Fibroblast of skin of right biceps (primary cell): Measurements from ENCODE around the gene TBC1D16.

ENCODE experiments used
- DNase-seq: peaks from one replicate; pipeline ENCODE4 v3.0.0-alpha.2; 2013

The TBC1D16 gene

DNA sequence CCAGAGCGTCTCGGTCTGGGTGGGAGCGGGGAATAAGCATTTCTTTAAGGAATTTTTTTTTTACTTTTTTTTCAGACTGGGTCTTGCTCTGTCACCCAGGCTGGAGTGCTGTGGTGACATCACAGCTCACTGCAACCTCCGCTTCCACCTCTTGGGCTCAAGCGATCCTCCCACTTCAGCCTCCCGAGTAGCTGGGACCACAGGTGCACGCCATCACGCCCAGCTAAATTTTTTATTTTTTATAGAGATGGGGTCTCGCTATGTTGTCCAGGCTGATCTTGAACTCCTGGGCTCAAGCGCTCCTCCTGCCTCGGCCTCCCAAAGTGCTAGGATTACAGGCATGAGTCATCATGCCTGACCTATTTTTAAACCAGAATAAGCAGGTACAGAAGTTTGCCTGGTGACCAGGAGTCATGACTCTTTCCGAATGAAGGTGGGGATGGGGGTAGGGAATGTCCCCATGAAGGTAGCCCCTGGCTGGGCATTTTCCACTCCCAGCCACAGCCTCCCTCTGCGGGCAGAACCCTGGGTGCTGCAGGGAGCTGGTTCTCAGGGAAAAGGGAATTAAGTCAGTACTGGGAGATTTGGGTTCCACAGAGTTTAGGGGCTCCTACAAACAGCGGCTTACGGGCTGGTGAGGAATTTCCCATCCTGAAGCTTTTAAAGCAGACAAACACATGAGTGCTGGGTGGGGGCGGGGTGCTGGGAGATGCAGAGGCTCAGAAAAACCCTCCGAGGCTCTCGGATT lies 48.3 kb downstream of the TBC1D16 start:
- no peak for DNase-seq

DNA sequence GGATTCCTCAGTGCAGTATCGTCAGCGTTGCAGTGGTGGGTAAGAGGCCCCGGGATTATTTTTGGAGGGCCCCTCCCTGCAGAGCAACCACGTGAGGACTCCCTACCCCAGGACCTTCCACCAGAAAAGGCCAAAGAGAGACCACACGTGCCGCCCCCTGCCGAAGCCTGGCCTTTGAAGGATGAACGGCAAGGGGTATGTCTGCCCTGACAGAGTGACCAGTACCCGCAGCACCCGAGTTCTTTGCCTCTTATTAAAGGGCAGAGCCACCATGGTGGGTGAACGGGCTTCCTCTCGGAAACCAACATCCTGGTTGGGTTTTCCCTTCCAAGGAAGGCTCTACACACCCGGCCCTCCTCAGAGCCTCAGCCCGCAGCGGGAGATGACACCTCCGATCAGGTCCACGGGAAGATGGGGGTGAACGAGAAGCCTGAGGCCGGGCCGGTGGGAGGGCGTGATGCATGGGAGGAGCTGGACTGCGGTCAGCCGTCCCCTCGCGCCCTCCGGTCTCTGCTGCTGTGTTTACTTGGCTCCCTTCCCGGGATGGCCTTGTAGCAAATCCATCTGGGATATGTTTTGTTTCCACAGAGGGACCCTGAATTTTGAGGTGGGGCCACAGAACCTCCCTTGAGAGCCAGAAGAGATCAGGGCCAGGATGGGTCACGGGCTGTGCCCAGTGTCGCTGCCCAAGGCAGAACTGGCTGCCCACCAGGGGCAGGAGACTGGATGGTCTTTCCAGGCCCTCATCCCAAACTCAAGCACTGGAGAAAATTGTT lies 49.1 kb downstream of the TBC1D16 start:
- no peak for DNase-seq

DNA sequence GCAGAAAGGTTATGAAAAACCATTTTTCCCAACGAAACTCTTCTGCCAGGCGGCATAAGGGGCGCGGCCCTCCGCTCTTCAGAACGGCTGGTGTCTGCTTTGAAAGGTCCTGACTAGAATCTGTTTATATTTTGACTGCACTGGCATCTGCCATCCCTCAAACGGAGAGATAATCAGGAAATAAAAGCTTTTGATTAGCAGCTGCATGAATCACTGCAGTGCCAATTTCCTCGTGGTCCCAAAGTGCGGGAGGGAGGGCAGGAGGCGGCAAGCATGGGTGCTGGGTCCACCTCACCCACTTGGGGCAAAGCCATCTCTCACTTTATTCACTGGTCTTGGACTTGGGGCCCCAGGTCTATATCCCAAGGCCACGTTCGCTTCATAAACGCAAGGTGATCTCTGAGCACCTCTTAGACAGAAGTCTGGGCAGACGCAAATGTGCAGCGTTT lies 49.7 kb downstream of the TBC1D16 start:
- no peak for DNase-seq

DNA sequence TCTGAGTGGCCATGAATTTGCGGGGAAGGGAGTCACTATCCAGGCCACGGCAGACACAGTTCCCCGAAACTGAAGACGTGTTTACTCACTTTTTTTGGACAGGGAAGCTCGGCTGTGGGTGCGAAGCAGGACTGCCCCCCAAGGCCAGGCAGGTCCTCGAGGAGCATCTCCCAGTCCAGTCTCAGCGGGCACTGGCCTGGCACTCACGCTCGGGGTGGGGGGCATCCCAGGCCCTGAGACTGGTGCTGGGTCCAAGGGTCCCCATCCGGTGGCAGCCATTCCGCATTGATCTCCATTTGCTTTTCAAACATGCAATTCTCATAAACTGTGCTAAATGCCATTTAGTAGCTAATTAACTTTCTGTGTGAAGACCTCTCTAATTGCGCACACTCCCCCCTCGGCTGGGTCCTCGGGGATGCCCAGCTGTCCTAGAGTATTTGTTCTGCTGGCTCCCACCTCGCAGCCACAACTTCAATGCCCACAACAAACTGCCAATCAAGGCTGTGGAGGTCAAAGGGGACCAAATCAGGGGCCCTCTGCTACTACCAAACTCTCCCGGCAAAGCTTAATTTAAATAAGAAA lies 50.2 kb downstream of the TBC1D16 start:
- no peak for DNase-seq

DNA sequence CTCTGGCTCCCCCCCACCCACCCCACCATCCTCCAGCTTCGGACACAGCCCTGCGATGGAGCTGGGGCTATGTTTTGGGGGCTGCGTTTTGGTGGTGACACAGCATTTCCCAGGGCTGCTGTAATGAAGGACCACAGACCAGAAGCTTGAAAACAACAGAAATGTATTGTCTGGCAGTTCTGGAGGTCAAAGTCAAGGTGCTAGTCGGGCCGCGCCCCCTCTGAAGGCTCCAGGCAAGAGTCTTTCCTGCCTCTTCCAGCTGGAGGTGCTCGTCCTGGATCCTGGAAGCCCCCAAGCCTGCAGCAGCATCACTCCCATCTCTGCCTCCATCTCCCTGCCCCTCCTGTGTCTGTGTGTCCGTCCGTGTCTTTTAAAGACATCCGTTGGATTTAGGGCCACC lies 50.8 kb downstream of the TBC1D16 start:
- DNase-seq: no peak

DNA sequence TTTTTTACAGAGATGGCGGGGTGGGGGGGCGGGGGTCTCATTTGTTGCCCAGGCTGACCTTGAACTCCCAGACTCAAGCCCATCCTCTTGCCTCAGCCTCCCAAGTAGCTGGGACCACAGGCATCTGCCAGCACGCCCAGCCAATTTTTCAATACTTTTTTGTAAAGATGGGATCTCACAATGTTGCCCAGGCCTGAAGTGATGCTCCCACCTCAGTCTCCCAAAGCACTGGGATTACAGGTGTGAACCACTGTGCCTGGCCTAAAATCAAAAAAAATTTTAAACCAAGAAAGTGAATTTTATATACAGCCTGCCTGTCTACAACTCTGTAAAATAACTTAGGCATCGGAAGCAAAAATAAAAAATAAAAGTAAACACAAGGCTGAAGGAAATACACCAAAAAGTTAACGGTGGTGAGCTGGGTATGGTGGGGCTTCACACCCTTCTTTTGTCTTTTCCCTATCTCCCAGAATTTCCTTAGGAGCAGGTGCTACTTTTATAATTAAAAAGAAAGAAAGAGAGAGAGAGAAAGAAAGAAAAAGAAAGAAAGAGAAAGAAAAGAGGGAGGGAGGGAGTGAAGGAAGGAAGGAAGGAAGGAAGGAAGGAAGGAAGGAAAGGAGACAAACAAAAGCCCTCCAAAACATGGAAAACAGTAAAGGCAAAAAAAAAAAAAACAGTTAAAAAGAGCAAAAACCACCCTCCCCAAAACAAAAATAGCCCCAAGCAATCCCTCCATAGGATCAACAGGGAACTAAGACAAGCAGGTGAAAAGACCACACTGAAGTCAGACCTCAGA lies 51.4 kb downstream of the TBC1D16 start:
- no peak for DNase-seq

DNA sequence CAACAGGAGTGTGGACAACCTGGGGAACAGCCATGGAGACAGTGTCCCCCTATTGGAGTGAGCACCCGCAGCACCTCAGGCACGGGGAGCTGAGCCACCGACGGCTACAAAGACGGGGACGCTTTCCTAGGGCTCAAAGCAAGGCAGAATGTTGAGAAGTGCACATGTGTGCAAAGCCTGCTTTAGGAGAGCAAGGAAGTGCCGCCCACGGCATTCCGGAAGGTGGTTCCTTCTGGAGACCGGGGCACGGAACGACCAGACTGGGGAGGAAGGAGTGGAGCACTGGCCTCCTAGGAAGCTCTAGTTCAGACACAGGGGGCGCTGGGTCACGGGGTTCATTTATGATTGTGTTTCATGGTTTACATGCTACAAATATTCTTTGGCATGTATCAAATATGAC lies 52.2 kb downstream of the TBC1D16 start:
- no peak for DNase-seq

DNA sequence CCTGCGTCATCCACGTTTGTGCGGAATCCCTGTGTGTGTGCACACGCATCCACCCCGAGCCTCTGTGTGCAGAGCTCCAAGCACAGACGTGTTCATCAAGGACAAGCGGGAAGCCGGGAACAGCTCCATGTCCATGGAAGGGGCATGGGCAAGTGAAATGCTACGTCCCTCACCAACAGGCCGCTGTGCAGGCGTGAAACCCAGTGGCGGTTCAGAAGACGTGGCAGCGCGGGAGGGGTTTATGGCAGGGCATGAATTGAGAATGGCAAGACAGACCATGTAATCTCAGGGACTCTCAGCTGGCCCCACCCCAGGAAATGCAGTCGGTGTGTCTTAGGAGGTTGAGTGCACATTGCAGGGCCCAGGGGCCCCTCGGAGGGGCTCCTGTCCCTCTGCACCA lies 52.7 kb downstream of the TBC1D16 start:
- no peak for DNase-seq

DNA sequence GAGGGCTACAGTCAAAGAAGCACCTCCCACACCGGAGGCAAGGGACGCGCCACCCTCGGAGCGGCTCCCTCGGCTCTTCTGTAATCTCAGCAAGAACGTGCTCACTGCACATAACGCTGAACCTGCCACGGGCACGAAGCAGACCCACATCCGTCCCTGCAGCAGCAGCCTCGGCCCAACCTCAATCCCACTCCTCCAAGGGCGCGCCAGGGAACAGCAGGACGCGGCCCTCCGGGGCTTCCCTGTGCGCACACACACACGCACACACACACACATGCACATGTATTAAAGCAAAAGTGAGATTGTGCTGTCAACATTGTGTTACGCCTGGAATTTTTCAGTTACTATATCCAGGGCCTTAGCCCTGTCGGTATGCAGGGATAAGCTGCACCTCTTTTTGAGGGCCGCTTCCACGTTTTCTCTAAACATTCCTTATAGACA lies 54.0 kb downstream of the TBC1D16 start:
- no peak for DNase-seq

DNA sequence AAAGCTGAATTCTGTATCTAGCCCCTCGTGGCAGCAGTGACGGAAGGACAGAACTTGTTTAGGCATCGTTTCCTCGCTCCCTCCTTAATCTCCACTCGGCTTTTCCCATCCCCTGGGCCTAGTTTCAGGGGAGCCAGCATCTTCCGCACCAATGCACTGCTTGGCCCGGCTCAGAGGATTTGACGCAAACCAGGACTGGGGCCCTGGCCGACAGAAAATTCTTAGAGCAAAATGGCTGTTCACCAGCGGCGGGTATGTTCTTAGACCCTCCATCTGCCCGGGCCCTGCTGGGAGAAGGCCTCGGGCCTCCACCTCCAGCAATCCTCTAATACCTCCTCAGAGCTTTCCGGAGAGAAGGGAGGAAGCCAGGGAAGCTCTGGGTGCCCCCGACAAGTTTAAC lies 54.6 kb downstream of the TBC1D16 start:
- no peak for DNase-seq

DNA sequence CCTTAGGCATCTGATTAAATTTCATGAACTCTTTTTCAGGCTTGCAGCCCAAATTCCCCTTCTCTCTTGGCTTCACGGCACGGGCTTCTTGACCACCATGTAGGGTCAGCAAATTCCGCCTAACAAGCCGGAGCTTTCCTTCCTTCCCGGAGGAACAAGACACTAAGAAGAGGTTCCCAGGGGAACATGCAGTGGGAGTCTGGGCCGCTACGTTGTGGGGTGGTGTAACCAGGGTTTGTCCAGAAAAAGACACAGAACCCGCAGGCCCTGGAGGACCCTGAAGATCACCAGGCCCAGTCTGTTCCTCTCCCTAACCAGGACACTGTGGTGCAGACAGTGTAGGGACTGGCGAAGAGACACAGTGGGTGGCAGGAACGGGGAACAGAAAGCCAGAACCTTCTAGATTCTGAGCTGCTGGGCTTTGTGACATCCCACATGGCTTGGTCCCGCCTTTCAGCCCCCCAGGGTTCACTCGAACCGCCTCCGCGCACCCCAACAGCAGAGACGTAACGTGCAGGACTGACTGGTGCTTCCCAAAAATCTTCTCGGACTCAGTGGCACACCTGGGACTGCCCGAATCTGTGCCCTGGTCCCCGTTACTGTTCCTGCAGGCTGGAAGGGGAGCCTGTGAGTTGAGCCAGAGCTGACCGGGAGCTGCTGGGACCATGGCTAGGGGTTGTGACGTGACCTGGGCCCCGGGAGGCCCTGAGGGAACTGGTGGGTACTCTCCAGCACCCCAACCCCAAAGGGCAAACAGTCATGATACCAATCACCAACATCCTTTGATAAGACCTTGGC lies 55.2 kb downstream of the TBC1D16 start:
- DNase-seq: no peak

DNA sequence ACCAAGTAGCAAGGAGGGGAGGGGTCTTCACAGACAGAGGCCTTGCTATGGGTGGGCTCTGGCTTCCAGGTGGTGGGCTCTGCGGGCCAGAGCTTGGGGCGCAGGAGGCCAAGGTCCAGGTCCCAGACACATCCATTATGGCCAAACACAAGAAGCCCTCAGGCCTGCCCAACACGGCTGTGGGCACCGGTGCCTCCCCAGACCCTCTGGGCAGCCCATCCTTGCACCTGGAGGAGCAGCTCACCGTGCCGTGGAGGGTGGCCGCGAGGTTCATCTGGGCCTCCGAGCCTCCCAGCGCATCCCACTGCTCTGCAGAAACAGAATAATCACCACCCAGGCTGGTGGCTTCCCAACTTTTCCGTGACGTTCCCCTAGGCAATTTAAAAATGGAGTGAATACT lies 55.9 kb downstream of the TBC1D16 start:
- DNase-seq: no peak

DNA sequence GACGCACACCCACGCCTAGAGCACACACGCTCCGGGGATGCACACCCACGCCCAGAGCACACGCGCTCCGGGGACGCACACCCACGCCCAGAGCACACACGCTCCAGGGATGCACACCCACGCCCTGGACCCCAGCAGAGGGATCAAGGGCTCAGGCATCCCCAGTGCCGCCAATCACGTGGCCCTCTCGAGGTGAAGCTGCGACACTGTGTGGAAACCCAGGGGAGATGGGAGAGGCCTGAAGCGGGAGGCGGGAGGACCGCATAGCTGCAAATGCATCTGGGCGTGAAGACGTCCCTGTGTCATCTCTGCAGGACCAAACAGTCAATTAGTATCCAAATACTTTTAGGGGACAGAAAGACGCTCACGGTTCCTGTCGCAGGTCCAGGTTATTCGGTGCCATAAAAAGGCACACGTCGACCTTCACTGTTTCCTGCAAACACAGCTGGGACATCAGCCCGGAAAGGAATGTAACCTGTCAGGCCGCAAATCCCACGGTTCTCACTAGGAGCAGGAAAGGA lies 56.4 kb downstream of the TBC1D16 start:
- no peak for DNase-seq

DNA sequence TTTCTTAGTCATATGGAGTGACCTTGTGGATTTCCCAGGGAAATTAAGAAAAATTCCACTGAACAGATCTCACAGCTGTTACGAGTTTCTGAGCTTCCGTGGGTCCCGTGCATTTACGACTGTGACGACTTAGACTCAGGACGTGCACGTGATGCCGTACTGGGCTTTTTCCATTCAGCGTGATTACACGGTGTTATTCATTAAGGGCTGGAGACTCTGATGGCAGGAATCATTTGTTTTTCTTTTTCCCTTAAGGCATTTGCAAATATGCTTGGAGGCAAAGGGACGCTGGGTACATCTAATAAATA lies 57.2 kb downstream of the TBC1D16 start:
- no peak for DNase-seq

DNA sequence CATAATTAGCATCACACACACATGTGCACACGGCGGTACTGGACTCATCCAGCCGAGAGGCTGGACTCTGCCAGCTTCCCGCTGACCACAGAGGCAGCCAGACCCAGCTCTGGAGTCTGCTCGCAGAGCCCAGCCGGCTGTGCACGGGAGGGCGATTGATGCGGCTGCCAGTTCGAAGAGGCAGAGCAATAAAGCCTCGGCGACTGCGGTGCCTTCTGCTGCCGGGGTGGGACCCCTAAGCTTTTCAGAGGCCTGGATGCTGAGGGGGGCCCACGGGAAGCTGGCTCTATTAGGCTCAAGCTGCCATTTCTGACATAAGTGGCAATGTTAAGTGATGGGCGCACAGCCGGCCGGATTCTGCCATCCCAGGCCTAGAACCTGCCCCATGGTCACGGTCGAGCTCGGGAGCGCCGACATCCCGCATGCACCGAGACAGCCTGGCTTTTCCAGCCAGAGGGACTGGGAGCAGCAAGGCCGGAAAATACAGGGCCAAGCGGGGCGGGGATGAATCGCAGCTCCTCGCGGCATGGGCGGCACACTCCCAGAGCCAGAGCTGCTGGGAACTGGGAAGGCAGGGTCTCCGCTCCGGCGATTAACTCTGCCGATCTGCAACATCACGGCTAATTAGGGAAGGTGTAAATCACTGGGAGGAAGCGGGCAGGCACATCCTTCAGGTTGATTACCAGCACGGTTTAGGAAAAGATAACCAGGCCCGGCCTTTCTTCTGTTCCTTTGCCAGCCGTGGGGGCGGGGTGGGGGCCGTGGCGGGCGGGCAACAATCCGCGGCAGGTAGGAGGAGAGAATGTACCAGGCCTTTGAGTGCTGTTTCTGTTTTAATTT lies 57.7 kb downstream of the TBC1D16 start:
- no peak for DNase-seq

DNA sequence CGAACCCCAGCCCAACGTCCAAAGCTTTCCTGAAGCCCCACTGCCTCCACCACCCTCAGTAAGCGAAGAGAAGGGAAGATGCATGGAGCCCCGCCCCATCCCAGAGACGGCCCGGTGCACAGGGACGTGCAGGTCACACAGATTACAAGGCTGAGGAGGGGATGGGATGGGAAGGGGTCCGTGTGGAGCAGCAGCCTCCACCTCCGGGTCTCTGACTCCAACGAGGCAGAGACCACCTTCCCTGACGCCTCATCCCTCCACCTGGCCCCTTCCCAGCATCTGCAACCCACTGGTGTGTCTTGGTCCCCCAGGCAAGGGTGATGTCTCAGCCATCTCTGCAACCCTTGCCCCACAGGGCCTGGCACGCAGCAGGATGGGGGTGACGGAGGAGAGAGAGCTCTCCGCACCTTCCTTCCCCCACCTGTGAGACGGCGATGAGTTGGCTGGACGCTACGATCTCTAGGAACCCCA lies 58.5 kb downstream of the TBC1D16 start:
- DNase-seq: no peak

DNA sequence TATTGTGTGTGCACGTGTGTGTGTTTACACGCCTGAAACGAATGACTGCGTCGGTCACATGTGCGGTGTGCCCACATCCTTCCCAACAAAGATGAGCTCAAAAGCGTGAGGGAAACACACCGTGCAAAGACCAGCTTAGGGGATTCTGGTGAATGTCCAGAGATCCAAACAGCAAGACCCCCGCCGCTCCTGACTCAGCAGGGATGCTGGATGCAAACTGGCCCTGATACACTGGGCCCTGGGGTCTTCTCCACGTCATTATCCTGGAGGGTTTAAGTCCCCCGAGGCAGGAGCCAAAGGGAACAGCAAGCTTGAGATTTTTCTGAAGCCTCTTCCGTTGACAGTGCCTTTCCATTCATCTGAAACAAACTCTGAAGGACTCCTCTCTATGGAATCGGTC lies 59.2 kb downstream of the TBC1D16 start:
- DNase-seq: no peak

DNA sequence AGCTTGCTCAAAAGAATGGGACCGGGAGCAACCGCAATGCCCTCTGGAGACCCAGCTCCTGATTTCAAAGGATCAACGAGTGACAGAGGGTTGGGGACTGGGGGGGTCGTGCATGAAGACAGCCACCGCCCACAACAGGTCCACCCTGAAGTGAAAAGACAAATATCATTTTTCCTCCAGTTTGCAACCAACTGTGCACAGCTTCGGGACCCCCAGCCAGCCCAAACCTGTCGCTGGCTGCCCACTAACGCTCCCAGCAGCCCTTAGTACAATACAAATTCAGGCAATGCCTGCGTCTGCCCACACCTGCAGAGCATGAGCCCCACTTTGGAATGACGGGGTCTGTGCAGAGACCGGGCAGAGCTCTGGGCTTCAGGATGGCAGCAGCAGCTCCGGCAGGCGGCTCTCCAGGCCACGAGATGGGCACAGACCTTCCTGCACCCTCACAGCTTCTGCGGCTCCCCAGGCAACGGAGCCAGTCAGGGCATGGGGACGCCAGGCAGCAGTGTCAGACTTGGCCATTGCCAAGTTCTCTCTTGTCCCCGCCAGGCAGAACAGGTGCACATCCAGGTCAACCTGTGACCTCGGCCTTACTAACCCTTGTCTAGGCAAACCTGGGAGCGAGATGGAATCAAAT lies 60.1 kb downstream of the TBC1D16 start:
- no peak for DNase-seq

DNA sequence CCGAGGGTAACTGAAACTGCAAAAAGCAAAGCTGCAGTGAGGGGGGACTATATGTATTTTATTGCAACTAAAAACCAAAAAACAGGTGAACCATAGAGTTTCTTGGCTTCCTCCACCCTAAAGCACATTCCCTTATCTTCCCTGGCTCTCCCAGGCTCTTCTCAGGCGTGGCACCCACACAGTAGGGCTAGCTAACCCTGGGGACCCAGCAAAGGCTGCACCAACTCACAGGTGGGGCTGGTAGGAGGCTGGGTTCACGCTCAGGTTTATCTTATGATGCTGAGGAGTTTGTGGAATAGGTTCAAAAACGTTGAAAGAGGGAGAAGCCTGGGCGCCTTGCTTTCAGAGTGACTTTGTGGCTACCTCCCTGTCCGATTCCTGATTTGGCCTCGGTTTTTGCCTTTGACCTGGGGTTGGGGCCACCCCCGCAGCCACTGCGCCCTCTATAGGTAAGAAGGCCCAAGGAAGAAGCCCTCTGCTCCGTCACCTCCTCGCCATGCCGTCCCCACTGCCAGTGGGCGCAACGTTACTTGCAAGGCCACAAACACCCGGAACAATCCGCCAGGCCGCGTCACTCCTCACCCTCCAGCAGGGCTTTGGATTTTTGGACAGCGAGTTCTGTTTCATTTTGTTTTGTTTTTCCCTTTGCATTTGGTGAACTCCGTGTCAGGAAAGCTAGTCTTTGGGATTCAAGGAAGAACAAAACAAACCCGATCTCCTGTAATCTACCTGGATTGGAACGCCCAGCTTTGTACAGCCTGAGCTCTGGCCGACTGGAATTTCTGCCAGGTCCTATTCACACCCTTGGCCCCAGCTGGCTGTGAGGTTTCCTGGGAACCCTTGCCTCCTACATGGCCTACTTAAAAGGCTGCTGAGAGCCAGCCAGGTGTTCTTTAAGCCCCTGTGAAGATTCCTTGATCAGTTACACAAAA lies 60.8 kb downstream of the TBC1D16 start:
- no peak for DNase-seq

DNA sequence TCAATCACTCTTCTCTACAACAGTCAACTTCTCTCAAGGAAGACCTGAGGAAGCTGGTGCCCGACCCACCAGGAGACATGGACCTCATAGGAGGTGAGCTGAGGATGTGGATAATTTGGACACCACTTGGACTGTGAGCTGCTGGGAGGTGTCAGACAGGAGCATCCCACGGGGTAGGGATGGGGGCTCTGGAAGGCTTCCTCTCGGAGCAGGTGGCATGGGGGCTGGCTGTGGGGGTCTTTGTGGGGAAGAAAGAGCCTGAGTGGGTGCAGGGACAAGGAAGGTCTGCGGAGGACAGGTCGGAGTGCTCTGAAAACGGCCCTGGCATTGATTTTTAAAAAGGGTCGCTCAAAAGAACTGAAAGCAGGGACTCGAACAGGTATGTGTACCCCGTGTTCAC lies 64.0 kb downstream of the TBC1D16 start:
- DNase-seq: no peak
